ENCODE data around the gene KIF17. TPM values are rescaled to one million over a fixed set of nuclear protein-coding genes. Genes with fewer than 3 reads are reported as not detected.

The KIF17 gene
- total RNA-seq, 1 donor, result 0.27 TPM

DNA sequence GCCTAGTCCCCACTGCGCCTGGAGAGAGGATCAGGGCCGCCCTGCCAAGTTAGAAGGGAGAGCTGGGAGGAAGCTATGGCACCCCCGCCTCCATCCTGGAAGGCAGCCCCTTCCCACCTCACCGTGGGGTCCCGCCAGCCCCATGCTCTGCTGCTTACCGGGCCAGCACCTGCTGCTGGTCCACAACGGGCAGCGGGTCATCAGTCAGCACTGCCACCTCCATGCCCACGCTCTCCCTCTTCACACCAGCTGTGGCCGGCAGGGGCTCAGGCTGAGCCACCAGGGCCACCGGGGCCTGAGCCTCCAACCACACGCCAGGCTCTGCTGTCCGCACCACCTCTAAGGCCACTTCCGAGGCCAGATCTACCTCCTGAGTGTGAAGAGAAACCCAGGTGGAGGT is 33.2 kb downstream of the KIF17 start:
- no peak for DNase-seq (ENCODE audit: low read depth)
- TF ChIP-seq, protein P1, sequence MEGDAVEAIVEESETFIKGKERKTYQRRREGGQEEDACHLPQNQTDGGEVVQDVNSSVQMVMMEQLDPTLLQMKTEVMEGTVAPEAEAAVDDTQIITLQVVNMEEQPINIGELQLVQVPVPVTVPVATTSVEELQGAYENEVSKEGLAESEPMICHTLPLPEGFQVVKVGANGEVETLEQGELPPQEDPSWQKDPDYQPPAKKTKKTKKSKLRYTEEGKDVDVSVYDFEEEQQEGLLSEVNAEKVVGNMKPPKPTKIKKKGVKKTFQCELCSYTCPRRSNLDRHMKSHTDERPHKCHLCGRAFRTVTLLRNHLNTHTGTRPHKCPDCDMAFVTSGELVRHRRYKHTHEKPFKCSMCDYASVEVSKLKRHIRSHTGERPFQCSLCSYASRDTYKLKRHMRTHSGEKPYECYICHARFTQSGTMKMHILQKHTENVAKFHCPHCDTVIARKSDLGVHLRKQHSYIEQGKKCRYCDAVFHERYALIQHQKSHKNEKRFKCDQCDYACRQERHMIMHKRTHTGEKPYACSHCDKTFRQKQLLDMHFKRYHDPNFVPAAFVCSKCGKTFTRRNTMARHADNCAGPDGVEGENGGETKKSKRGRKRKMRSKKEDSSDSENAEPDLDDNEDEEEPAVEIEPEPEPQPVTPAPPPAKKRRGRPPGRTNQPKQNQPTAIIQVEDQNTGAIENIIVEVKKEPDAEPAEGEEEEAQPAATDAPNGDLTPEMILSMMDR (IDR thresholded peaks at IDR 0.05; ENCODE audit: insufficient read depth, low read length), result no peak
- H3K4me3 ChIP-seq (ENCODE audit: low read depth, low read length), result no peak overlapping the region

- no peak for DNase-seq (ENCODE audit: low read depth)
- no peak overlapping the region for H3K4me3 ChIP-seq (ENCODE audit: low read depth, low read length)
- TF ChIP-seq, protein P1 (IDR thresholded peaks at IDR 0.05; ENCODE audit: insufficient read depth, low read length), result no peak
Measured at GRCh38 chr1:20684050-20684620, 33.7 kb downstream of the KIF17 start.

DNA sequence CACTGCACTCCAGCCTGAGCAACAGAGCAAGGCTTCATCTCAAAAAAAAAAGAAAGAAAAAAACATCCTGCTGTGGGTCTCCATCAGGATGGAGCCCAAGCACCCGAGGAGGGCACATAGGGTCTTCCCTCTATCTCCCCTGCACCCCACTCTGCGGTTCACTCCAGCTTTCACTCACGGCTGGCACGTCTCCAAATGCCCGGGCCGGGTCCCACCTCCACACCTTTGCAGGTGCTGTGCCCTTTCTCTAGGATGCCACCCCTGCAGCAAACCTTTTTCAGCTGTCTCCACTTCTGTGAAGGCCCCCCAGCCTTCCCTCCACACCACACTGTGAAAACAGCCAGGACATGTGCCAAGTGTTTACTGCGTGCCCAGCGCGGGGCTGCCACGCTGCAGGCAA is 34.2 kb downstream of the KIF17 start:
- no peak overlapping the region for H3K4me3 ChIP-seq (ENCODE audit: low read depth, low read length)
- DNase-seq (ENCODE audit: low read depth), result no peak
- TF ChIP-seq, protein P1 (IDR thresholded peaks at IDR 0.05; ENCODE audit: insufficient read depth, low read length), result no peak

- no peak for DNase-seq (ENCODE audit: low read depth)
- H3K4me3 ChIP-seq (ENCODE audit: low read depth, low read length), result no peak overlapping the region
- TF ChIP-seq, protein P1 (IDR thresholded peaks at IDR 0.05; ENCODE audit: insufficient read depth, low read length), result no peak
Measured at GRCh38 chr1:20682571-20683236, 35.1 kb downstream of the KIF17 start.

DNA sequence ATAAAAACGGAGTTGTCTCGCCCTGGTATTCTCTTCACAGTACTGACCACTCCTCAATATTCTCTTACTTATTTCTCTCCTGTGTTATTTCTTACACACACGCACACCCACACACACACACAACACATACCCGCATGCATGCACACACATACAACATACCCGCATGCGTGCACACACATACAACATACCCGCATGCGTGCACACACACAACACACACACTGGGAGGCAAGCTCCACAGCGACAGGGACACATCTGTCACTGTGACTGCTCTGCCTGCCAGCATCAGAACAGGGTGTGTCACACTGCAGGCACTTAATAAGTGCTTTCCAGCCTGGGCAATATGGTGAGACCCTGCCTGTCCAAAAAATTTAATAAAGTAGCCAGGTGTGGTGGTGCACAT is 35.8 kb downstream of the KIF17 start:
- no peak for DNase-seq (ENCODE audit: low read depth)
- H3K4me3 ChIP-seq (ENCODE audit: low read depth, low read length), result no peak overlapping the region
- TF ChIP-seq, protein P1 (IDR thresholded peaks at IDR 0.05; ENCODE audit: insufficient read depth, low read length), result no peak

DNA sequence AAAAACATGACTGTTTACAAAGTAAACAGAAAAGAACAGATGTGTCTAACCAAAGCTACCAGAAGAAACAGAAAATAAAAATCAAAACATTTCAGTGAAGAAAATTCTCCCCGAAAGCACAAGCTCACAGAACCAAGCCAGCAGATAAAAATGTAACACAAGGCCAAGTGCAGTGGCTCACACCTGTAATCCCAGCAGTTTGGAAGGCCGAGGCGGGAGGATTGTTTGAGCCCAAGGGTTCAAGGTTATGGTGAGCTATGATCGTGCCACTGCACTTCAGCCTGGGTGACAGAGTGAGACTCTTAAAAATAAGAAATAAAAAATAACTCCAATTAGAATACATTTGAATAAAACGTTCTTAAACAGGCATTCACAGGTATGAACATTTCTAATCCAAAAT is 37.5 kb downstream of the KIF17 start:
- H3K4me3 ChIP-seq (ENCODE audit: low read depth, low read length), result no peak overlapping the region
- no peak for DNase-seq (ENCODE audit: low read depth)
- TF ChIP-seq, protein P1 (IDR thresholded peaks at IDR 0.05; ENCODE audit: insufficient read depth, low read length), result no peak
